HepG2 (cell line): ENCODE measurements around the gene IQCH. TPM values are rescaled to one million over a fixed set of nuclear protein-coding genes. Genes with fewer than 3 reads are reported as not detected.

Source experiments
- ATAC-seq: fragments of 200-7000 bp; cut with Tn5 transposase; 3 replicates; pipeline ENCODE4 v1.9.1; 2020; ENCODE audit warnings: mild to moderate bottlenecking, moderate library complexity
- BruUV-seq: library from RNA; stranded (reverse); fragments of 400-500 nt; replicated peaks from 2 replicates; lab custom pipeline; 2021; lab: Mats Ljungman, UMichigan
- CTCF ChIA-PET: fragments of 300-600 bp; formaldehyde crosslinking; extraction: SDS; loops from one replicate; lab custom pipeline; 2021; ENCODE audit warnings: low total read pairs, inconsistent platforms, low intra/inter-chr PET ratio; lab: Yijun Ruan, JAX
- POLR2A ChIA-PET: fragments of 350-600 bp; sonication (Branson Sonifier 250); formaldehyde crosslinking; loops from one replicate; lab custom pipeline; 2020; ENCODE audit warnings: antibody characterized with exemption, inconsistent platforms; lab: Yijun Ruan, JAX
- DNase-seq: peaks from one replicate; pipeline ENCODE4 v3.0.0-alpha.2; 2015; ENCODE audit warnings: low spot score
- FAIRE-seq: peaks from 3 replicates; lab custom pipeline; 2011; peaks lifted over from hg19 to GRCh38; lab: Jason Lieb, UNC
- H2AFZ ChIP-seq: one replicate; pipeline ENCODE4 v1.6.1; 2011; ENCODE audit warnings: low read length, inconsistent platforms
- H3K27ac ChIP-seq: fragments of 300-600 bp; 3 replicates; pipeline ENCODE4 v1.8.0; 2011; ENCODE audit warnings: mixed run types, mild to moderate bottlenecking, mixed read lengths, low read length, inconsistent platforms; ENCODE audit not compliant: insufficient read depth; ENCODE audit errors: extremely low read length
- H3K27me3 ChIP-seq, 2 experiments: fragments of 200-600 bp in 1 of 2; 2 replicates in 1 of 2; 3 replicates in 1 of 2; pipeline versions ENCODE4 v1.6.0 to v1.8.0; 2011; ENCODE audit warnings: low read length in 2 of 2, mild to moderate bottlenecking in 2 of 2, moderate library complexity in 2 of 2, inconsistent platforms in 1 of 2; ENCODE audit not compliant: insufficient read depth in 2 of 2, control insufficient read depth in 1 of 2
- H3K36me3 ChIP-seq, 2 experiments: fragments of 200-600 bp in 1 of 2; replicated peaks in 1 of 2; 2 replicates in 1 of 2; 3 replicates in 1 of 2; pipeline versions ENCODE4 v1.5.1 to v1.8.0; 2011; ENCODE audit warnings: low read length in 2 of 2, inconsistent platforms in 1 of 2; ENCODE audit not compliant: insufficient read depth in 2 of 2, control insufficient read depth in 1 of 2
- H3K4me1 ChIP-seq: 2 replicates; pipeline ENCODE4 v1.5.1; 2012; ENCODE audit warnings: low read length, inconsistent platforms; ENCODE audit not compliant: insufficient read depth
- H3K4me2 ChIP-seq: 2 replicates; pipeline ENCODE4 v1.6.0; 2011; ENCODE audit warnings: low read depth, low read length, inconsistent platforms
- H3K4me3 ChIP-seq, 3 experiments: fragments of 200-600 bp in 1 of 3; sonication (generic), shearing (Covaris generic) in 1 of 3; replicated peaks in 1 of 3; 2 replicates each; pipeline ENCODE4 v1.5.1; 2011 to 2016; ENCODE audit warnings: low read length in 3 of 3, inconsistent platforms in 2 of 3, low read depth in 2 of 3, mild to moderate bottlenecking in 2 of 3, control low read depth in 1 of 3, mixed read lengths in 1 of 3; ENCODE audit not compliant: insufficient read depth in 1 of 3
- H3K79me2 ChIP-seq: one replicate; pipeline ENCODE4 v1.6.1; 2011; ENCODE audit warnings: low read length, inconsistent platforms; ENCODE audit not compliant: insufficient read depth
- H3K9ac ChIP-seq: 2 replicates; pipeline ENCODE4 v1.6.0; 2011; ENCODE audit warnings: mild to moderate bottlenecking, low read depth, low read length, inconsistent platforms; ENCODE audit not compliant: insufficient read depth
- H3K9me3 ChIP-seq: 2 replicates; pipeline ENCODE4 v1.5.1; 2012; ENCODE audit warnings: mild to moderate bottlenecking, low read length
- H4K20me1 ChIP-seq: 2 replicates; pipeline ENCODE4 v1.6.0; 2011; ENCODE audit warnings: inconsistent platforms, mild to moderate bottlenecking, low read length, moderate library complexity; ENCODE audit not compliant: insufficient read depth
- SETDB1 ChIP-seq: sonication (generic); formaldehyde crosslinking; IDR thresholded peaks from 2 replicates; pipeline ENCODE4 v1.5.1; 2020; ENCODE audit warnings: missing genetic modification reagents, mild to moderate bottlenecking, borderline replicate concordance
- SYNCRIP ChIP-seq: fragments of 200-400 bp; formaldehyde crosslinking; IDR thresholded peaks from 2 replicates; pipeline ENCODE4 v1.6.1; 2018; ENCODE audit warnings: mild to moderate bottlenecking, low read depth, low read length; ENCODE audit not compliant: insufficient read depth
- ZKSCAN8 ChIP-seq: IDR thresholded peaks from 2 replicates; pipeline ENCODE4 v1.6.1; 2016; ENCODE audit warnings: borderline replicate concordance, missing genetic modification reagents, missing compliant biosample characterization
- ZNF205 ChIP-seq: IDR thresholded peaks from 2 replicates; pipeline ENCODE4 v1.6.1; 2018; ENCODE audit warnings: missing biosample characterization, missing genetic modification reagents
- WGBS: methylation state at CpG from one replicate; pipeline ENCODE4 v1.1.6; 2017; ENCODE audit warnings: low lambda C conversion rate; 5-methylcytosine and 5-hydroxymethylcytosine counted together
- in situ Hi-C: cut with HindIII; loops from 2 replicates; pipeline ENCODE4 v1.10.0; 2017; ENCODE audit warnings: low pct_unique_long_range_greater_than_20kb; ENCODE audit not compliant: extremely low pct_ligation_motif_present
- intact Hi-C: fragments of 100-400 bp; cut with micrococcal nuclease; formaldehyde crosslinking; loops from one replicate; pipeline ENCODE4 v1.10.0; 2022; ENCODE audit not compliant: unreplicated experiment
- polyA plus RNA-seq, 8 experiments: library from polyadenylated mRNA; depleted of rRNA in 3 of 8; stranded (reverse) in 7 of 8; unstranded in 1 of 8; fragments of >200 nt; fragmentation: Illumina TruSeq in 4 of 8; extraction: Trizol in 4 of 8; gene quantifications; 2 replicates each; pipeline versions ENCODE4 v1.2.1 to v1.2.3, GENCODE V29; 2011 to 2016; ENCODE audit warnings: low read depth in 4 of 8, missing spikeins in 1 of 8, mixed read lengths in 1 of 8; ENCODE audit not compliant: insufficient read depth in 1 of 8
- total RNA-seq, 5 experiments: library from RNA; depleted of rRNA; stranded (reverse); fragments of >200 nt; fragmentation: Illumina TruSeq; extraction: Trizol; gene quantifications; 2 replicates each; pipeline ENCODE4 v1.2.3, GENCODE V29; 2016; ENCODE audit warnings: low read depth in 1 of 5
- TF ChIP-seq, protein P1 (sequence below): sonication (generic); formaldehyde crosslinking; IDR thresholded peaks from 2 replicates; pipeline ENCODE4 v1.5.0; 2020; ENCODE audit warnings: mild to moderate bottlenecking, missing genetic modification reagents
- TF ChIP-seq, protein P2 (sequence below): sonication (generic); formaldehyde crosslinking; IDR thresholded peaks from 2 replicates; pipeline ENCODE4 v1.4.0; 2020; ENCODE audit warnings: missing genetic modification reagents
- TF ChIP-seq, protein P3 (sequence below): sonication (generic); formaldehyde crosslinking; IDR thresholded peaks from 2 replicates; pipeline ENCODE4 v1.9.0; 2021; ENCODE audit warnings: mild to moderate bottlenecking, missing genetic modification reagents

IQCH gene
- total and polyA plus RNA-seq, 2 of the 13 experiments (the other 11 are each of a cell fraction or from before 2014, with no cell fraction given), result 0.16 to 0.55 TPM

DNA sequence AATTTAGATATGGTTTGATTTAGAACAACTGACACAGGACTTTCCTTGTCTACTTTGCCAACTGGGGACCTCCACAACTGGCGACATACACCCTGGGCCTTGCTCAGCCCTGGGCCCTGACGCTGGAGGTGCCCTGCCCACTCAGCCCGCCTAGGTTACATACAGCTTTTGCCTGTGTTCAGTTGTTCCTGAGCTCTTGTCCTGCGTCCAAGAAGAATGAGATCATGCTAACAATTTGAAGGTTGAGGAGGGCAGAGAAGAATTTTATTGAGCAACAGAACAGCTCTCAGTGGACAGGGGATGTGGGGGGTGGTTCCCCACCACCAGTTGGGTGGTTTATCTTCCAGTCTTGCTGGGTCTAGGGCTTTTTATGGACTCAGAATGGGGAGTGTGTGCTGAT, 67.9 kb downstream of the IQCH start:
- Histone ChIP-seq H3K79me2 (no peaks in the 10 kb centered on the region), H3K27me3 (no peaks in the 10 kb centered on the region), H2AFZ (no peak overlapping the region), H3K27ac (no peak overlapping the region), H3K9ac (no peak overlapping the region), H3K4me1 (no peaks in the 10 kb centered on the region), H3K9me3 (no peaks in the 10 kb centered on the region), H4K20me1 (no peaks in the 10 kb centered on the region), H3K4me2 (no peak overlapping the region)
- no peak for FAIRE-seq
- intact Hi-C loops, result no loop called here
- DNase-seq, result no peak
- ChIA-PET CTCF (no interaction called here), POLR2A (no interaction called here)
- ATAC-seq, result no peak
- no TSS peak for BruUV-seq
- TF ChIP-seq ZNF205 (no peak), SYNCRIP (no peak), SETDB1 (no peak), ZKSCAN8 (CRISPR knock-in tag) (no peak)
- TF ChIP-seq, protein P1, sequence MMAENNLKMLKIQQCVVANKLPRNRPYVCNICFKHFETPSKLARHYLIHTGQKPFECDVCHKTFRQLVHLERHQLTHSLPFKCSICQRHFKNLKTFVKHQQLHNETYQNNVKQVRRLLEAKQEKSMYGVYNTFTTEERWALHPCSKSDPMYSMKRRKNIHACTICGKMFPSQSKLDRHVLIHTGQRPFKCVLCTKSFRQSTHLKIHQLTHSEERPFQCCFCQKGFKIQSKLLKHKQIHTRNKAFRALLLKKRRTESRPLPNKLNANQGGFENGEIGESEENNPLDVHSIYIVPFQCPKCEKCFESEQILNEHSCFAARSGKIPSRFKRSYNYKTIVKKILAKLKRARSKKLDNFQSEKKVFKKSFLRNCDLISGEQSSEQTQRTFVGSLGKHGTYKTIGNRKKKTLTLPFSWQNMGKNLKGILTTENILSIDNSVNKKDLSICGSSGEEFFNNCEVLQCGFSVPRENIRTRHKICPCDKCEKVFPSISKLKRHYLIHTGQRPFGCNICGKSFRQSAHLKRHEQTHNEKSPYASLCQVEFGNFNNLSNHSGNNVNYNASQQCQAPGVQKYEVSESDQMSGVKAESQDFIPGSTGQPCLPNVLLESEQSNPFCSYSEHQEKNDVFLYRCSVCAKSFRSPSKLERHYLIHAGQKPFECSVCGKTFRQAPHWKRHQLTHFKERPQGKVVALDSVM (CRISPR knock-in tag), result no peak
- TF ChIP-seq, protein P2, sequence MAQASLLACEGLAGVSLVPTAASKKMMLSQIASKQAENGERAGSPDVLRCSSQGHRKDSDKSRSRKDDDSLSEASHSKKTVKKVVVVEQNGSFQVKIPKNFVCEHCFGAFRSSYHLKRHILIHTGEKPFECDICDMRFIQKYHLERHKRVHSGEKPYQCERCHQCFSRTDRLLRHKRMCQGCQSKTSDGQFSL (CRISPR knock-in tag), result no peak
- TF ChIP-seq, protein P3, sequence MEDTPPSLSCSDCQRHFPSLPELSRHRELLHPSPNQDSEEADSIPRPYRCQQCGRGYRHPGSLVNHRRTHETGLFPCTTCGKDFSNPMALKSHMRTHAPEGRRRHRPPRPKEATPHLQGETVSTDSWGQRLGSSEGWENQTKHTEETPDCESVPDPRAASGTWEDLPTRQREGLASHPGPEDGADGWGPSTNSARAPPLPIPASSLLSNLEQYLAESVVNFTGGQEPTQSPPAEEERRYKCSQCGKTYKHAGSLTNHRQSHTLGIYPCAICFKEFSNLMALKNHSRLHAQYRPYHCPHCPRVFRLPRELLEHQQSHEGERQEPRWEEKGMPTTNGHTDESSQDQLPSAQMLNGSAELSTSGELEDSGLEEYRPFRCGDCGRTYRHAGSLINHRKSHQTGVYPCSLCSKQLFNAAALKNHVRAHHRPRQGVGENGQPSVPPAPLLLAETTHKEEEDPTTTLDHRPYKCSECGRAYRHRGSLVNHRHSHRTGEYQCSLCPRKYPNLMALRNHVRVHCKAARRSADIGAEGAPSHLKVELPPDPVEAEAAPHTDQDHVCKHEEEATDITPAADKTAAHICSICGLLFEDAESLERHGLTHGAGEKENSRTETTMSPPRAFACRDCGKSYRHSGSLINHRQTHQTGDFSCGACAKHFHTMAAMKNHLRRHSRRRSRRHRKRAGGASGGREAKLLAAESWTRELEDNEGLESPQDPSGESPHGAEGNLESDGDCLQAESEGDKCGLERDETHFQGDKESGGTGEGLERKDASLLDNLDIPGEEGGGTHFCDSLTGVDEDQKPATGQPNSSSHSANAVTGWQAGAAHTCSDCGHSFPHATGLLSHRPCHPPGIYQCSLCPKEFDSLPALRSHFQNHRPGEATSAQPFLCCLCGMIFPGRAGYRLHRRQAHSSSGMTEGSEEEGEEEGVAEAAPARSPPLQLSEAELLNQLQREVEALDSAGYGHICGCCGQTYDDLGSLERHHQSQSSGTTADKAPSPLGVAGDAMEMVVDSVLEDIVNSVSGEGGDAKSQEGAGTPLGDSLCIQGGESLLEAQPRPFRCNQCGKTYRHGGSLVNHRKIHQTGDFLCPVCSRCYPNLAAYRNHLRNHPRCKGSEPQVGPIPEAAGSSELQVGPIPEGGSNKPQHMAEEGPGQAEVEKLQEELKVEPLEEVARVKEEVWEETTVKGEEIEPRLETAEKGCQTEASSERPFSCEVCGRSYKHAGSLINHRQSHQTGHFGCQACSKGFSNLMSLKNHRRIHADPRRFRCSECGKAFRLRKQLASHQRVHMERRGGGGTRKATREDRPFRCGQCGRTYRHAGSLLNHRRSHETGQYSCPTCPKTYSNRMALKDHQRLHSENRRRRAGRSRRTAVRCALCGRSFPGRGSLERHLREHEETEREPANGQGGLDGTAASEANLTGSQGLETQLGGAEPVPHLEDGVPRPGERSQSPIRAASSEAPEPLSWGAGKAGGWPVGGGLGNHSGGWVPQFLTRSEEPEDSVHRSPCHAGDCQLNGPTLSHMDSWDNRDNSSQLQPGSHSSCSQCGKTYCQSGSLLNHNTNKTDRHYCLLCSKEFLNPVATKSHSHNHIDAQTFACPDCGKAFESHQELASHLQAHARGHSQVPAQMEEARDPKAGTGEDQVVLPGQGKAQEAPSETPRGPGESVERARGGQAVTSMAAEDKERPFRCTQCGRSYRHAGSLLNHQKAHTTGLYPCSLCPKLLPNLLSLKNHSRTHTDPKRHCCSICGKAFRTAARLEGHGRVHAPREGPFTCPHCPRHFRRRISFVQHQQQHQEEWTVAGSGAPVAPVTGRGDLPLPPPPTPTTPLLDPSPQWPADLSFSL (CRISPR knock-in tag), result no peak
- TF ChIP-seq, all 625 proteins: peak for 0
- H3K4me3 ChIP-seq, result no peak overlapping the region
- in situ Hi-C loops, result no loop called here
- H3K36me3 ChIP-seq, result no peaks in the 10 kb centered on the region
- 30% methylated on average over 4 of the region's 4 CpGs for WGBS
